HepG2 (cell line): ENCODE measurements around the gene TRAPPC12. TPM values are rescaled to one million over a fixed set of nuclear protein-coding genes. Genes with fewer than 3 reads are reported as not detected.

Experiments used
- DR1 ChIP-seq: sonication (generic); formaldehyde crosslinking; IDR thresholded peaks from 2 replicates; pipeline ENCODE4 v1.8.0; 2021; ENCODE audit warnings: mild to moderate bottlenecking, missing genetic modification reagents, inconsistent platforms
- ERF ChIP-seq: IDR thresholded peaks from 2 replicates; pipeline ENCODE4 v1.6.1; 2018; ENCODE audit warnings: missing biosample characterization, missing genetic modification reagents
- HNRNPH1 ChIP-seq: fragments of 200-400 bp; formaldehyde crosslinking; optimal IDR thresholded peaks from 2 replicates; pipeline ENCODE3; 2017; ENCODE audit warnings: mild to moderate bottlenecking, low read depth, low read length
- HOXA7 ChIP-seq: sonication (generic); formaldehyde crosslinking; IDR thresholded peaks from 2 replicates; pipeline ENCODE4 v1.8.1; 2022; ENCODE audit warnings: mild to moderate bottlenecking, missing genetic modification reagents, moderate library complexity
- ONECUT2 ChIP-seq: sonication (generic); formaldehyde crosslinking; IDR thresholded peaks from 2 replicates; pipeline ENCODE4 v1.4.0; 2020; ENCODE audit warnings: missing genetic modification reagents
- SMARCE1 ChIP-seq: fragments of 450-650 bp; IDR thresholded peaks from 2 replicates; pipeline ENCODE4 v1.6.1; 2017; ENCODE audit warnings: borderline replicate concordance
- SRY ChIP-seq: sonication (generic); formaldehyde crosslinking; IDR thresholded peaks from 2 replicates; pipeline ENCODE4 v1.8.0; 2022; ENCODE audit warnings: mild to moderate bottlenecking, missing genetic modification reagents
- TAF15 ChIP-seq: fragments of 200-400 bp; formaldehyde crosslinking; IDR thresholded peaks from one replicate; pipeline ENCODE4 v1.6.1; 2018; ENCODE audit warnings: mild to moderate bottlenecking, low read depth, low read length; ENCODE audit not compliant: poor library complexity, severe bottlenecking
- TCF12 ChIP-seq, 2 experiments: fragments of 450-650 bp in 1 of 2; sonication (generic) in 1 of 2; formaldehyde crosslinking in 1 of 2; IDR thresholded peaks; 2 replicates each; pipeline versions ENCODE4 v1.6.1 to v1.8.0; 2017 to 2022; ENCODE audit warnings: antibody characterized with exemption in 1 of 2, mild to moderate bottlenecking in 1 of 2, missing genetic modification reagents in 1 of 2, moderate library complexity in 1 of 2
- ZFX ChIP-seq: sonication (generic); formaldehyde crosslinking; IDR thresholded peaks from 2 replicates; pipeline ENCODE4 v1.4.0; 2020; ENCODE audit warnings: mild to moderate bottlenecking, low read depth, missing genetic modification reagents, moderate library complexity
- ZNF34 ChIP-seq: sonication (generic); formaldehyde crosslinking; IDR thresholded peaks from 2 replicates; pipeline ENCODE4 v1.4.0; 2020; ENCODE audit warnings: mild to moderate bottlenecking, missing genetic modification reagents, borderline replicate concordance
- ZNF343 ChIP-seq: sonication (generic); formaldehyde crosslinking; IDR thresholded peaks from 2 replicates; pipeline ENCODE4 v1.4.0; 2020; ENCODE audit warnings: mild to moderate bottlenecking, missing genetic modification reagents
- ZNF503 ChIP-seq: sonication (generic); formaldehyde crosslinking; IDR thresholded peaks from 2 replicates; pipeline ENCODE4 v1.4.0; 2020; ENCODE audit warnings: missing genetic modification reagents
- ZNF557 ChIP-seq: sonication (generic); formaldehyde crosslinking; IDR thresholded peaks from 2 replicates; pipeline ENCODE4 v1.4.0; 2020; ENCODE audit warnings: missing genetic modification reagents
- ZNF564 ChIP-seq: sonication (generic); formaldehyde crosslinking; IDR thresholded peaks from 2 replicates; pipeline ENCODE4 v1.8.1; 2023; ENCODE audit warnings: mild to moderate bottlenecking, missing genetic modification reagents
- ZNF672 ChIP-seq: sonication (generic); formaldehyde crosslinking; IDR thresholded peaks from 2 replicates; pipeline ENCODE4 v1.8.1; 2022; ENCODE audit warnings: missing genetic modification reagents
- polyA plus RNA-seq, 8 experiments: library from polyadenylated mRNA; depleted of rRNA in 3 of 8; stranded (reverse) in 7 of 8; unstranded in 1 of 8; fragments of >200 nt; fragmentation: Illumina TruSeq in 4 of 8; extraction: Trizol in 4 of 8; gene quantifications; 2 replicates each; pipeline versions ENCODE4 v1.2.1 to v1.2.3, GENCODE V29; 2011 to 2016; ENCODE audit warnings: low read depth in 4 of 8, missing spikeins in 1 of 8, mixed read lengths in 1 of 8; ENCODE audit not compliant: insufficient read depth in 1 of 8
- total RNA-seq, 5 experiments: library from RNA; depleted of rRNA; stranded (reverse); fragments of >200 nt; fragmentation: Illumina TruSeq; extraction: Trizol; gene quantifications; 2 replicates each; pipeline ENCODE4 v1.2.3, GENCODE V29; 2016; ENCODE audit warnings: low read depth in 1 of 5
- TF ChIP-seq, protein P1 (sequence below): IDR thresholded peaks from 2 replicates; pipeline ENCODE4 v1.6.1; 2018; ENCODE audit warnings: missing genetic modification reagents
- TF ChIP-seq, protein P2 (sequence below): sonication (generic); formaldehyde crosslinking; IDR thresholded peaks from 2 replicates; pipeline ENCODE4 v1.5.0; 2020; ENCODE audit warnings: missing genetic modification reagents, mild to moderate bottlenecking, borderline replicate concordance
- TF ChIP-seq, protein P3 (sequence below): sonication (generic); formaldehyde crosslinking; IDR thresholded peaks from 2 replicates; pipeline ENCODE4; 2020; ENCODE audit warnings: missing genetic modification reagents, mild to moderate bottlenecking, borderline replicate concordance
- TF ChIP-seq, protein P4 (sequence below): sonication (generic); formaldehyde crosslinking; conservative IDR thresholded peaks from 2 replicates; pipeline ENCODE4 v1.4.0; 2020; ENCODE audit warnings: missing genetic modification reagents

Gene TRAPPC12
- total and polyA plus RNA-seq, 2 of the 13 experiments (the other 11 are each of a cell fraction or from before 2014, with no cell fraction given): 46.4 to 97.7 TPM

DNA sequence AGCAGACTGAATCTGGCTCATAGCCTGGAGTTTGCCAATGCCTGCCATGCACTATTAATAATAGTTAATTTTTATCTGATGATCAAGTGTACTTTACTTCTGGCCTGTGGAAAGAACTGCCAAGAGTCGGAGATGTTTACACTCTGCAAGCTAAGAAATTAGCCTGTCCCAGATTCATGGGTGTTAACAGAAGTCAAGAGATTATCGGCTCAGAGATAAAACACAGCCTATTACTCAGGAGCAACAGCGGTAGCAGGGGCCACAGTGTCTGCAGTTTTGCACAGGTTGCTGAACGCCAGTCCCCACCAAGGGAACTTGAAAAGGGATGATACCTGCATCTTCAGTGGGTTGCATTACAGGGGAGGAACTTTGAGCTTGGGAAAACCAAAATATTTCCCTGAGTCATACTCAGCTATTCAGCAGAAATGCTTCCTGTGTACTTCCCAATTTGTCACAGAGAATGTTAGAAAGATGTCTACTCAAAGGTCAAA is 144.1 kb downstream of the TRAPPC12 start (continued):
- TF ChIP-seq TCF12 (IDR thresholded peaks at IDR 0.05) (no peak), TCF12 (CRISPR knock-in tag; IDR thresholded peaks at IDR 0.05) (no peak), SMARCE1 (no peak), HOXA7 (CRISPR knock-in tag) (no peak), HNRNPH1 (no peak), ZNF557 (CRISPR knock-in tag) (no peak), ZFX (CRISPR knock-in tag) (no peak), ZNF343 (0 out of 2 replicates have a peak, but pooled peaks have one; percentile 35), DR1 (CRISPR knock-in tag) (no peak), ERF (CRISPR knock-in tag) (peak; percentile 71; the same call in 1 of the 2 replicates), SRY (CRISPR knock-in tag) (no peak), ZNF34 (CRISPR knock-in tag) (no peak), TAF15 (no peak), ONECUT2 (no peak), ZNF564 (CRISPR knock-in tag) (no peak), ZNF672 (CRISPR knock-in tag) (no peak), ZNF503 (no peak)
- TF ChIP-seq, protein P1, sequence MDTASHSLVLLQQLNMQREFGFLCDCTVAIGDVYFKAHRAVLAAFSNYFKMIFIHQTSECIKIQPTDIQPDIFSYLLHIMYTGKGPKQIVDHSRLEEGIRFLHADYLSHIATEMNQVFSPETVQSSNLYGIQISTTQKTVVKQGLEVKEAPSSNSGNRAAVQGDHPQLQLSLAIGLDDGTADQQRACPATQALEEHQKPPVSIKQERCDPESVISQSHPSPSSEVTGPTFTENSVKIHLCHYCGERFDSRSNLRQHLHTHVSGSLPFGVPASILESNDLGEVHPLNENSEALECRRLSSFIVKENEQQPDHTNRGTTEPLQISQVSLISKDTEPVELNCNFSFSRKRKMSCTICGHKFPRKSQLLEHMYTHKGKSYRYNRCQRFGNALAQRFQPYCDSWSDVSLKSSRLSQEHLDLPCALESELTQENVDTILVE: no peak
- TF ChIP-seq, protein P2, sequence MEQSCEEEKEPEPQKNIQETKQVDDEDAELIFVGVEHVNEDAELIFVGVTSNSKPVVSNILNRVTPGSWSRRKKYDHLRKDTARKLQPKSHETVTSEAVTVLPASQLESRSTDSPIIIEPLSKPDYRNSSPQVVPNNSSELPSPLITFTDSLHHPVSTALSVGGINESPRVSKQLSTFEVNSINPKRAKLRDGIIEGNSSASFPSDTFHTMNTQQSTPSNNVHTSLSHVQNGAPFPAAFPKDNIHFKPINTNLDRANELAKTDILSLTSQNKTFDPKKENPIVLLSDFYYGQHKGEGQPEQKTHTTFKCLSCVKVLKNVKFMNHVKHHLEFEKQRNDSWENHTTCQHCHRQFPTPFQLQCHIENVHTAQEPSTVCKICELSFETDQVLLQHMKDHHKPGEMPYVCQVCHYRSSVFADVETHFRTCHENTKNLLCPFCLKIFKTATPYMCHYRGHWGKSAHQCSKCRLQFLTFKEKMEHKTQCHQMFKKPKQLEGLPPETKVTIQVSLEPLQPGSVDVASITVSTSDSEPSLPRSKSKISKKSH (CRISPR knock-in tag): no peak
- TF ChIP-seq, protein P3, sequence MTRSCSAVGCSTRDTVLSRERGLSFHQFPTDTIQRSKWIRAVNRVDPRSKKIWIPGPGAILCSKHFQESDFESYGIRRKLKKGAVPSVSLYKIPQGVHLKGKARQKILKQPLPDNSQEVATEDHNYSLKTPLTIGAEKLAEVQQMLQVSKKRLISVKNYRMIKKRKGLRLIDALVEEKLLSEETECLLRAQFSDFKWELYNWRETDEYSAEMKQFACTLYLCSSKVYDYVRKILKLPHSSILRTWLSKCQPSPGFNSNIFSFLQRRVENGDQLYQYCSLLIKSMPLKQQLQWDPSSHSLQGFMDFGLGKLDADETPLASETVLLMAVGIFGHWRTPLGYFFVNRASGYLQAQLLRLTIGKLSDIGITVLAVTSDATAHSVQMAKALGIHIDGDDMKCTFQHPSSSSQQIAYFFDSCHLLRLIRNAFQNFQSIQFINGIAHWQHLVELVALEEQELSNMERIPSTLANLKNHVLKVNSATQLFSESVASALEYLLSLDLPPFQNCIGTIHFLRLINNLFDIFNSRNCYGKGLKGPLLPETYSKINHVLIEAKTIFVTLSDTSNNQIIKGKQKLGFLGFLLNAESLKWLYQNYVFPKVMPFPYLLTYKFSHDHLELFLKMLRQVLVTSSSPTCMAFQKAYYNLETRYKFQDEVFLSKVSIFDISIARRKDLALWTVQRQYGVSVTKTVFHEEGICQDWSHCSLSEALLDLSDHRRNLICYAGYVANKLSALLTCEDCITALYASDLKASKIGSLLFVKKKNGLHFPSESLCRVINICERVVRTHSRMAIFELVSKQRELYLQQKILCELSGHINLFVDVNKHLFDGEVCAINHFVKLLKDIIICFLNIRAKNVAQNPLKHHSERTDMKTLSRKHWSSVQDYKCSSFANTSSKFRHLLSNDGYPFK (CRISPR knock-in tag): no peak
- TF ChIP-seq, protein P4, sequence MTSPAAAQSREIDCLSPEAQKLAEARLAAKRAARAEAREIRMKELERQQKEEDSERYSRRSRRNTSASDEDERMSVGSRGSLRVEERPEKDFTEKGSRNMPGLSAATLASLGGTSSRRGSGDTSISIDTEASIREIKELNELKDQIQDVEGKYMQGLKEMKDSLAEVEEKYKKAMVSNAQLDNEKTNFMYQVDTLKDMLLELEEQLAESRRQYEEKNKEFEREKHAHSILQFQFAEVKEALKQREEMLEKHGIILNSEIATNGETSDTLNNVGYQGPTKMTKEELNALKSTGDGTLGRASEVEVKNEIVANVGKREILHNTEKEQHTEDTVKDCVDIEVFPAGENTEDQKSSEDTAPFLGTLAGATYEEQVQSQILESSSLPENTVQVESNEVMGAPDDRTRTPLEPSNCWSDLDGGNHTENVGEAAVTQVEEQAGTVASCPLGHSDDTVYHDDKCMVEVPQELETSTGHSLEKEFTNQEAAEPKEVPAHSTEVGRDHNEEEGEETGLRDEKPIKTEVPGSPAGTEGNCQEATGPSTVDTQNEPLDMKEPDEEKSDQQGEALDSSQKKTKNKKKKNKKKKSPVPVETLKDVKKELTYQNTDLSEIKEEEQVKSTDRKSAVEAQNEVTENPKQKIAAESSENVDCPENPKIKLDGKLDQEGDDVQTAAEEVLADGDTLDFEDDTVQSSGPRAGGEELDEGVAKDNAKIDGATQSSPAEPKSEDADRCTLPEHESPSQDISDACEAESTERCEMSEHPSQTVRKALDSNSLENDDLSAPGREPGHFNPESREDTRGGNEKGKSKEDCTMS (CRISPR knock-in tag): no peak
